Sigmoid colon (tissue), 4 donors: Measurements from ENCODE around the gene PARD3.

Source experiments
- EP300 ChIP-seq, 4 donors: sonication (generic); formaldehyde crosslinking; IDR thresholded peaks; one replicate each; pipeline ENCODE4 v1.6.1; 2017; ENCODE audit warnings: antibody characterized with exemption in 4 of 4
- POLR2A ChIP-seq, 2 donors: fragments of 450-650 bp; IDR thresholded peaks; one replicate each; pipeline ENCODE4 v1.6.1; 2016; ENCODE audit warnings: antibody characterized with exemption in 2 of 2, mild to moderate bottlenecking in 2 of 2, moderate library complexity in 2 of 2
- POLR2AphosphoS5 ChIP-seq, 4 donors: sonication (generic); formaldehyde crosslinking; IDR thresholded peaks; one replicate each; pipeline ENCODE4 v1.6.1; 2017; ENCODE audit warnings: antibody characterized with exemption in 4 of 4
- TF ChIP-seq, protein P1 (sequence below), 4 experiments: fragments of 450-650 bp in 3 of 4; fragments of 200-600 bp in 1 of 4; IDR thresholded peaks; one replicate each; pipeline ENCODE4 v1.5.1; 2016 to 2019; ENCODE audit warnings: antibody characterized with exemption in 4 of 4, mild to moderate bottlenecking in 3 of 4, moderate library complexity in 2 of 4

DNA sequence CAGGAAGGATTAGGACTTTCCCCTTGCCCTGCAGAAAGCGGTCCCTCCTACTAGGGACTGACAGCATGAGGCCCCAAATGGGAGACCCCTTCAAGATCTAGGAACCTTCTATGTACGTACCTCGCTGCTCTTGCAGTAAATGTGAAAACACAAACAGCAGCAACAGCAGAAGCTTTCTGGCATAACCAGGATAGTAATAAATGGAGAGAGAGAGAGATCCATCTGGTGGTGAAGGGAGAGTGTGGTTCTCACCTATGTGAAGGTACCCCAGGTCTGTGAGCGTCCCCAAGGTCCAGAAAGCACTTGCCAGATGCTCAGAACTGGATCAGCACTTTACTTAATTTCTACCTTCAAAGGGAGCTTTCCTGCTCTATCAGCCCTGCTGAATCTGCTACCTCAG, 592.7 kb downstream of the PARD3 start:
- TF ChIP-seq, protein P1, sequence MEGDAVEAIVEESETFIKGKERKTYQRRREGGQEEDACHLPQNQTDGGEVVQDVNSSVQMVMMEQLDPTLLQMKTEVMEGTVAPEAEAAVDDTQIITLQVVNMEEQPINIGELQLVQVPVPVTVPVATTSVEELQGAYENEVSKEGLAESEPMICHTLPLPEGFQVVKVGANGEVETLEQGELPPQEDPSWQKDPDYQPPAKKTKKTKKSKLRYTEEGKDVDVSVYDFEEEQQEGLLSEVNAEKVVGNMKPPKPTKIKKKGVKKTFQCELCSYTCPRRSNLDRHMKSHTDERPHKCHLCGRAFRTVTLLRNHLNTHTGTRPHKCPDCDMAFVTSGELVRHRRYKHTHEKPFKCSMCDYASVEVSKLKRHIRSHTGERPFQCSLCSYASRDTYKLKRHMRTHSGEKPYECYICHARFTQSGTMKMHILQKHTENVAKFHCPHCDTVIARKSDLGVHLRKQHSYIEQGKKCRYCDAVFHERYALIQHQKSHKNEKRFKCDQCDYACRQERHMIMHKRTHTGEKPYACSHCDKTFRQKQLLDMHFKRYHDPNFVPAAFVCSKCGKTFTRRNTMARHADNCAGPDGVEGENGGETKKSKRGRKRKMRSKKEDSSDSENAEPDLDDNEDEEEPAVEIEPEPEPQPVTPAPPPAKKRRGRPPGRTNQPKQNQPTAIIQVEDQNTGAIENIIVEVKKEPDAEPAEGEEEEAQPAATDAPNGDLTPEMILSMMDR (IDR thresholded peaks at IDR 0.05), result no peak
- TF ChIP-seq POLR2AphosphoS5 (IDR thresholded peaks at IDR 0.05) (no peak), EP300 (IDR thresholded peaks at IDR 0.05) (no peak), POLR2A (IDR thresholded peaks at IDR 0.05) (no peak)
